GM10248 (cell line): ENCODE results near the gene GALNTL6.

Experiments used
- CTCF ChIA-PET: fragments of 300-600 bp; sonication (Branson Sonifier 250); formaldehyde crosslinking; extraction: SDS; loops from one replicate; lab custom pipeline; 2021; ENCODE audit warnings: antibody characterized with exemption; lab: Yijun Ruan, JAX
- POLR2A ChIA-PET: fragments of 350-650 bp; sonication (Branson Sonifier 250); formaldehyde crosslinking; extraction: SDS; loops from one replicate; lab custom pipeline; 2020; ENCODE audit warnings: antibody characterized with exemption; lab: Yijun Ruan, JAX
- DNase-seq: peaks from one replicate; pipeline ENCODE4 v3.0.0; 2012; ENCODE audit errors: extremely low spot score
- CTCF ChIP-seq: IDR thresholded peaks from 2 replicates; pipeline ENCODE4 v1.5.1; 2012; ENCODE audit warnings: mild to moderate bottlenecking, low read depth; ENCODE audit errors: extremely low read depth, missing control alignments, control extremely low read depth

GALNTL6 gene

GRCh38 chr4:173052439-173052838, 1239.2 kb downstream of the GALNTL6 start:
- ChIA-PET CTCF (interaction anchor here (1.3 kb wide), 1 partner anchor 11 kb away, joined by 3 read pairs; no protein-coding TSS in a partner anchor), POLR2A (no interaction called here)
- DNase-seq, result no peak
- TF ChIP-seq CTCF, result no peak

GRCh38 chr4:173056271-173056670, 1243.1 kb downstream of the GALNTL6 start:
- ChIA-PET POLR2A (no interaction called here), CTCF (interaction anchor here (1.2 to 2.3 kb wide), 3 partner anchors 12 to 202 kb away, joined by 3 to 11 read pairs (median 3); no protein-coding TSS in a partner anchor)
- no peak for DNase-seq
- no peak for TF ChIP-seq CTCF

GRCh38 chr4:173056710-173057109, 1243.5 kb downstream of the GALNTL6 start:
- DNase-seq, result no peak
- POLR2A ChIA-PET, result no interaction called here
- TF ChIP-seq CTCF, result no peak
- CTCF ChIA-PET, result interaction anchor here (1.2 to 2.3 kb wide), 4 partner anchors 11 to 201 kb away, joined by 3 to 11 read pairs (median 4); no protein-coding TSS in a partner anchor

GRCh38 chr4:173057442-173057841, 1244.2 kb downstream of the GALNTL6 start:
- ChIA-PET CTCF (interaction anchor here (1.2 to 2.3 kb wide), 3 partner anchors 10 to 200 kb away, joined by 3 to 11 read pairs (median 5); no protein-coding TSS in a partner anchor), POLR2A (no interaction called here)
- no peak for TF ChIP-seq CTCF
- no peak for DNase-seq

- TF ChIP-seq CTCF, result no peak
- CTCF ChIA-PET, result interaction anchor here (0.7 to 2.3 kb wide), 4 partner anchors 9 to 44 kb away, joined by 4 to 11 read pairs (median 6); no protein-coding TSS in a partner anchor
- POLR2A ChIA-PET, result no interaction called here
- no peak for DNase-seq
Observed at GRCh38 chr4:173057901-173058300, 1244.7 kb downstream of the GALNTL6 start.

- no peak for DNase-seq
- ChIA-PET POLR2A (interaction anchor here (0.6 kb wide), 1 partner anchor 165 kb away, joined by 5 read pairs; no protein-coding TSS in a partner anchor), CTCF (no interaction called here)
Observed at GRCh38 chr4:173061160-173061559, 1248.0 kb downstream of the GALNTL6 start.

More at GRCh38 chr4:173061160-173061559, 1248.0 kb downstream of the GALNTL6 start:
- no peak for TF ChIP-seq CTCF
